K562 (cell line): Measurements from ENCODE around the gene AGPAT4. TPM values are rescaled to one million over a fixed set of nuclear protein-coding genes. Genes with fewer than 3 reads are reported as not detected.

Experiments used
- ATAC-seq: fragments of 200-7000 bp; cut with Tn5 transposase; 3 replicates; pipeline ENCODE4 v1.9.1; 2020; ENCODE audit warnings: moderate library complexity
- BruUV-seq: library from RNA; stranded (reverse); fragments of 400-500 nt; replicated peaks from 2 replicates; lab custom pipeline; 2021; lab: Mats Ljungman, UMichigan
- CTCF ChIA-PET: fragments of 300-600 bp; formaldehyde crosslinking; extraction: SDS; loops from one replicate; lab custom pipeline; 2021; ENCODE audit warnings: low intra/inter-chr PET ratio; lab: Yijun Ruan, JAX
- POLR2A ChIA-PET: fragments of 300-600, 350-650 bp; sonication (Branson Sonifier 250); formaldehyde crosslinking; extraction: SDS; loops from one replicate; lab custom pipeline; 2021; ENCODE audit warnings: antibody characterized with exemption, inconsistent platforms; lab: Yijun Ruan, JAX
- DNase-seq, 4 experiments: peaks; one replicate each; pipeline versions ENCODE4 v3.0.0 to v3.0.0-alpha.2; 2011 to 2018; ENCODE audit warnings: low spot score in 3 of 4, mixed read lengths in 3 of 4; ENCODE audit errors: extremely low read depth in 1 of 4
- FAIRE-seq: peaks from 2 replicates; lab custom pipeline; 2011; peaks lifted over from hg19 to GRCh38; lab: Jason Lieb, UNC
- H2AFZ ChIP-seq: 2 replicates; pipeline ENCODE4 v1.6.0; 2011; ENCODE audit warnings: low read depth, low read length, control low read depth, inconsistent platforms
- H3K27ac ChIP-seq: fragments of 200-600 bp; 3 replicates; pipeline ENCODE4 v1.8.0; 2011; ENCODE audit warnings: low read depth, mild to moderate bottlenecking, control low read depth, inconsistent platforms, low read length, moderate library complexity, mixed read lengths; ENCODE audit errors: extremely low read depth
- H3K27me3 ChIP-seq, 2 experiments: fragments of 300-600 bp in 1 of 2; 2 replicates in 1 of 2; 3 replicates in 1 of 2; pipeline versions ENCODE4 v1.6.0 to v1.8.0; 2011; ENCODE audit warnings: inconsistent platforms in 2 of 2, low read length in 2 of 2, mild to moderate bottlenecking in 1 of 2, mixed read lengths in 1 of 2, moderate library complexity in 1 of 2; ENCODE audit not compliant: control insufficient read depth in 2 of 2, insufficient read depth in 2 of 2
- H3K36me3 ChIP-seq: fragments of 300-600 bp; 3 replicates; pipeline ENCODE4 v1.8.0; 2011; ENCODE audit warnings: mild to moderate bottlenecking, low read length, inconsistent platforms; ENCODE audit not compliant: control insufficient read depth, insufficient read depth
- H3K4me1 ChIP-seq, 2 experiments: fragments of 200-600 bp in 1 of 2; replicated peaks in 1 of 2; 2 replicates in 1 of 2; 3 replicates in 1 of 2; pipeline versions ENCODE4 v1.5.1 to v1.8.0; 2011; ENCODE audit warnings: inconsistent platforms in 2 of 2, low read length in 2 of 2, mild to moderate bottlenecking in 1 of 2, mixed read lengths in 1 of 2, moderate library complexity in 1 of 2; ENCODE audit not compliant: control insufficient read depth in 2 of 2, insufficient read depth in 2 of 2
- H3K4me2 ChIP-seq: 2 replicates; pipeline ENCODE4 v1.6.1; 2011; ENCODE audit warnings: low read length, control low read depth, inconsistent platforms, mixed read lengths; ENCODE audit not compliant: insufficient read depth
- H3K4me3 ChIP-seq: fragments of 200-600 bp; sonication (generic), shearing (Covaris generic); 2 replicates; pipeline ENCODE4 v1.5.1; 2016; ENCODE audit warnings: control low read depth, inconsistent platforms
- H3K79me2 ChIP-seq: fragments of 200-600 bp; 3 replicates; pipeline ENCODE4 v1.8.0; 2011; ENCODE audit warnings: low read length, inconsistent platforms; ENCODE audit not compliant: control insufficient read depth, insufficient read depth
- H3K9ac ChIP-seq, 2 experiments: 2 replicates each; pipeline versions ENCODE4 v1.6.0 to v1.6.1; 2011; ENCODE audit warnings: low read depth in 2 of 2, low read length in 2 of 2, control low read depth in 1 of 2, inconsistent platforms in 1 of 2, mild to moderate bottlenecking in 1 of 2, mixed read lengths in 1 of 2; ENCODE audit not compliant: insufficient read depth in 1 of 2
- H3K9me1 ChIP-seq: one replicate; pipeline ENCODE4 v1.6.0; 2011; ENCODE audit warnings: inconsistent platforms, mild to moderate bottlenecking, low read length, moderate library complexity; ENCODE audit not compliant: control insufficient read depth, insufficient read depth
- H3K9me3 ChIP-seq: replicated peaks from 2 replicates; pipeline ENCODE4 v1.5.1; 2011; ENCODE audit warnings: low read depth, low read length, inconsistent platforms; ENCODE audit not compliant: control insufficient read depth, insufficient read depth
- H4K20me1 ChIP-seq: replicated peaks from 2 replicates; pipeline ENCODE4 v1.6.1; 2011; ENCODE audit warnings: low read length, inconsistent platforms, mixed read lengths; ENCODE audit not compliant: control insufficient read depth, insufficient read depth
- CEBPB ChIP-seq: fragments of 450-650 bp; IDR thresholded peaks from 2 replicates; pipeline ENCODE4 v1.6.1; 2016; ENCODE audit warnings: missing genetic modification characterization, missing compliant biosample characterization
- CEBPG ChIP-seq, 3 experiments: fragments of 200-800 bp in 1 of 3; sonication (Bioruptor generic) in 1 of 3; sonication (generic) in 1 of 3; formaldehyde crosslinking in 1 of 3; IDR thresholded peaks in 2 of 3; conservative IDR thresholded peaks in 1 of 3; 2 replicates each; pipeline versions ENCODE4 v1.6.1 to v1.8.0; 2016 to 2022; ENCODE audit warnings: missing compliant biosample characterization in 2 of 3, missing genetic modification characterization in 2 of 3, mild to moderate bottlenecking in 1 of 3, missing genetic modification reagents in 1 of 3
- DMBX1 ChIP-seq: fragments of 250-450 bp; sonication (Bioruptor Pico); IDR thresholded peaks from 2 replicates; pipeline ENCODE4 v1.8.0; 2022; ENCODE audit warnings: inconsistent platforms, mild to moderate bottlenecking, moderate library complexity, borderline replicate concordance
- DPF2 ChIP-seq: fragments of 450-650 bp; IDR thresholded peaks from 2 replicates; pipeline ENCODE4 v1.6.1; 2016
- KDM1A ChIP-seq, 2 experiments: fragments of 450-650 bp; IDR thresholded peaks; 2 replicates each; pipeline ENCODE4 v1.6.1; 2016; ENCODE audit warnings: mild to moderate bottlenecking in 2 of 2
- PTRF ChIP-seq: fragments of 450-650 bp; IDR thresholded peaks from 2 replicates; pipeline ENCODE4 v1.6.1; 2016; ENCODE audit warnings: mild to moderate bottlenecking, missing genetic modification characterization, missing compliant biosample characterization
- STAG1 ChIP-seq: sonication (generic); formaldehyde crosslinking; IDR thresholded peaks from 2 replicates; pipeline ENCODE4 v1.5.0; 2020; ENCODE audit warnings: missing genetic modification reagents, borderline replicate concordance
- XRCC3 ChIP-seq: fragments of 450-650 bp; IDR thresholded peaks from 2 replicates; pipeline ENCODE4 v1.6.1; 2017; ENCODE audit warnings: mild to moderate bottlenecking, moderate library complexity
- WGBS: fragments of 100-300 bp; shearing (Covaris generic); methylation state at CpG from one replicate; pipeline ENCODE4 v1.1.6; 2016; ENCODE audit warnings: low coverage, mixed read lengths; ENCODE audit not compliant: insufficient coverage; ENCODE audit errors: missing lambda C conversion rate; 5-methylcytosine and 5-hydroxymethylcytosine counted together
- in situ Hi-C: fragments of 300-500 bp; cut with MboI; formaldehyde crosslinking; loops from 4 replicates; pipeline ENCODE4 v1.15.0; 2018; ENCODE audit warnings: inconsistent platforms, mixed read lengths
- intact Hi-C: fragments of 100-400 bp; cut with micrococcal nuclease; formaldehyde crosslinking; loops from 2 replicates; pipeline ENCODE4 v1.14.2; 2022
- polyA plus RNA-seq, 8 experiments: library from polyadenylated mRNA; depleted of rRNA in 4 of 8; stranded (reverse) in 5 of 8; unstranded in 3 of 8; fragments of >200 nt; fragmentation: Nextera tagmentation in 2 of 8; fragmentation: Illumina TruSeq in 1 of 8; extraction: Ambion mirVana in 2 of 8; extraction: Trizol in 1 of 8; gene quantifications; 2 replicates each; pipeline versions ENCODE4 v1.2.1 to v1.2.3, GENCODE V29; 2011 to 2014; ENCODE audit warnings: inconsistent platforms in 1 of 8, missing spikeins in 1 of 8
- total RNA-seq, 7 experiments: library from RNA; depleted of rRNA in 6 of 7; stranded (reverse); fragments of >200 nt in 6 of 7; fragmentation: Illumina TruSeq in 2 of 7; extraction: Trizol in 2 of 7; gene quantifications; 2 replicates each; pipeline versions ENCODE4 v1.2.1 to v1.2.3, GENCODE V29; 2011 to 2021; ENCODE audit warnings: low replicate concordance in 1 of 7
- TF ChIP-seq, protein P1 (sequence below): sonication (generic); formaldehyde crosslinking; IDR thresholded peaks from 2 replicates; pipeline ENCODE4 v1.8.1; 2023; ENCODE audit warnings: mild to moderate bottlenecking, missing genetic modification reagents, moderate library complexity
- TF ChIP-seq, protein P2 (sequence below): fragments of 450-650 bp; IDR thresholded peaks from 2 replicates; pipeline ENCODE4 v1.6.1; 2016; ENCODE audit warnings: antibody characterized with exemption
- TF ChIP-seq, protein P3 (sequence below): fragments of 250-450 bp; sonication (Bioruptor Pico); IDR thresholded peaks from 2 replicates; pipeline ENCODE4 v1.8.0; 2021; ENCODE audit warnings: borderline replicate concordance, mild to moderate bottlenecking, moderate library complexity; ENCODE audit not compliant: poor library complexity, severe bottlenecking

Gene AGPAT4
- total and polyA plus RNA-seq, 9 of the 15 experiments (the other 6 are each of a cell fraction or from before 2014, with no cell fraction given), result 2.2 to 15.0 (median 5.7) TPM

DNA sequence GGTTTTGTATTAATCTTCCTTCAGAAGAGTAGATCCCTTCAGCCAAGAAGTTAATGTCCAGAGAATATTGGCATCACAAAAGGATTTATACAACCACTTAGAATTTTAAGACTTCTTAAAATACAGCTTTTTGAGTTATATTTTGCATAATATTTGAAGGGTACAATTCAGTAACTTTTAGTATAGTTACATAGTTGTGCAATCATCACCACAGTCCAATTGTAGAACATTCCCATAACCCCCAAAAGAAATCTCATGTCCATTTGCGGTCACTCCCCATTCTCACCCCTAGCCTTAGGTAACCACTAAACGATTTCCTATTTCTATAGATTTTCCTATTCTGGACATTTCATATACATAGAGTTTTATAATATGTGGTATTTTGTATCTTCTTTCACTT lies 155.9 kb downstream of the AGPAT4 start:
- in situ Hi-C loops (no loop called here), intact Hi-C loops (no loop called here)
- ChIA-PET CTCF (no interaction called here), POLR2A (no interaction called here)
- BruUV-seq, result no TSS peak
- Histone ChIP-seq H3K4me2 (no peak overlapping the region), H3K9me1 (no peaks in the 10 kb centered on the region), H3K4me1 (no peaks in the 10 kb centered on the region; a peak in 1 of 5 replicates), H3K36me3 (peaks cover 82% of the 10 kb centered on the region), H3K4me3 (no peak overlapping the region), H3K27ac (no peak overlapping the region), H2AFZ (no peak overlapping the region), H3K27me3 (no peaks in the 10 kb centered on the region), H3K9ac (no peak overlapping the region), H3K79me2 (no peaks in the 10 kb centered on the region), H3K9me3 (peaks cover 3% of the 10 kb centered on the region; the same call in 1 of the 2 replicates), H4K20me1 (no peaks in the 10 kb centered on the region)
- no peak for TF ChIP-seq CEBPG (CRISPR knock-in tag; IDR thresholded peaks at IDR 0.05)
- peak in 1 of 2 experiments; percentile 69; a peak in 2 of 4 replicates for TF ChIP-seq CEBPG (tag; conservative IDR thresholded peaks at IDR 0.05 in 1 of 2, IDR thresholded peaks at IDR 0.05 in 1 of 2)
- peak; percentile 73 for TF ChIP-seq CEBPB (tag)
- TF ChIP-seq, protein P1, sequence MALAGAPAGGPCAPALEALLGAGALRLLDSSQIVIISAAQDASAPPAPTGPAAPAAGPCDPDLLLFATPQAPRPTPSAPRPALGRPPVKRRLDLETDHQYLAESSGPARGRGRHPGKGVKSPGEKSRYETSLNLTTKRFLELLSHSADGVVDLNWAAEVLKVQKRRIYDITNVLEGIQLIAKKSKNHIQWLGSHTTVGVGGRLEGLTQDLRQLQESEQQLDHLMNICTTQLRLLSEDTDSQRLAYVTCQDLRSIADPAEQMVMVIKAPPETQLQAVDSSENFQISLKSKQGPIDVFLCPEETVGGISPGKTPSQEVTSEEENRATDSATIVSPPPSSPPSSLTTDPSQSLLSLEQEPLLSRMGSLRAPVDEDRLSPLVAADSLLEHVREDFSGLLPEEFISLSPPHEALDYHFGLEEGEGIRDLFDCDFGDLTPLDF (CRISPR knock-in tag), result no peak
- FAIRE-seq, result no peak
- no peak for ATAC-seq
- WGBS, result 86% methylated on average over 2 of the region's 2 CpGs
- DNase-seq, result no peak

DNA sequence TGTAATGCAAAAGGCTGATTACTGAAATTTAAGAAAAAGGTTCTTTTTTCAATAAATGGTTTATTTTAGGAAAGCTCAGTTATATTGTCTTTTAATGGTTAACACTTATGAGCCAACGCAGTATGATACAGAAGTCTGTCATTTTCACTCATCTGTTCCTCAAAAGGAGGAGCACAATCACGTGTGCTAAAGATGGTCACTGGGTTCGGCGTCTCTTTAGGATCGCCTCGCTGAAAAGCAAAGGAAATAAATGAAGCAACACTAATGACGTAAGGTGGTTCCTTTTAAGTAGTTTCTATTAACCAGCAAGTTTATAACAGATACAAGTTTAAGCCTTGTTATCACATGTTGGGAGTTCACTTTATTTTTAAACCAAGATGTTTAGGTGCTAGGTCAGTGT lies 156.6 kb downstream of the AGPAT4 start:
- H3K4me2 ChIP-seq, result no peak overlapping the region
- H3K9me1 ChIP-seq, result no peaks in the 10 kb centered on the region
- POLR2A ChIA-PET, result no interaction called here
- no peak overlapping the region for H3K4me3 ChIP-seq
- BruUV-seq, result no TSS peak
- H3K27ac ChIP-seq, result no peak overlapping the region
- H3K27me3 ChIP-seq, result no peaks in the 10 kb centered on the region
- H3K9ac ChIP-seq, result no peak overlapping the region
- in situ Hi-C loops (no loop called here), intact Hi-C loops (no loop called here)
- no peak overlapping the region for H2AFZ ChIP-seq
- no peaks in the 10 kb centered on the region; a peak in 1 of 5 replicates for H3K4me1 ChIP-seq
- H3K9me3 ChIP-seq, result no peaks in the 10 kb centered on the region; the same call in 1 of the 2 replicates
- no peaks in the 10 kb centered on the region for H4K20me1 ChIP-seq
- DNase-seq (no peak), ATAC-seq (no peak), FAIRE-seq (no peak)
- no peaks in the 10 kb centered on the region for H3K79me2 ChIP-seq
- H3K36me3 ChIP-seq, result peaks cover 89% of the 10 kb centered on the region
- CTCF ChIA-PET, result interaction anchor here (0.6 kb wide), 1 partner anchor 239 kb away, joined by 4 read pairs; no protein-coding TSS in a partner anchor
- 89% methylated on average over 7 of the region's 7 CpGs for WGBS
- TF ChIP-seq KDM1A (IDR thresholded peaks at IDR 0.05) (no peak), XRCC3 (no peak), DMBX1 (CRISPR knock-in tag) (no peak), DPF2 (no peak), STAG1 (CRISPR knock-in tag) (no peak), PTRF (no peak)
- TF ChIP-seq, protein P2, sequence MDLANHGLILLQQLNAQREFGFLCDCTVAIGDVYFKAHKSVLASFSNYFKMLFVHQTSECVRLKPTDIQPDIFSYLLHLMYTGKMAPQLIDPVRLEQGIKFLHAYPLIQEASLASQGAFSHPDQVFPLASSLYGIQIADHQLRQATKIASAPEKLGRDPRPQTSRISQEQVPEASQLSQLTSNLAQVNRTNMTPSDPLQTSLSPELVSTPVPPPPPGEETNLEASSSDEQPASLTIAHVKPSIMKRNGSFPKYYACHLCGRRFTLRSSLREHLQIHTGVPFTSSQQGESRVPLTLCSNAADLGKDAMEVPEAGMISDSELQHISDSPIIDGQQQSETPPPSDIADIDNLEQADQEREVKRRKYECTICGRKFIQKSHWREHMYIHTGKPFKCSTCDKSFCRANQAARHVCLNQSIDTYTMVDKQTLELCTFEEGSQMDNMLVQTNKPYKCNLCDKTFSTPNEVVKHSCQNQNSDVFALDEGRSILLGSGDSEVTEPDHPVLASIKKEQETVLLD, result no peak
- TF ChIP-seq, protein P3, sequence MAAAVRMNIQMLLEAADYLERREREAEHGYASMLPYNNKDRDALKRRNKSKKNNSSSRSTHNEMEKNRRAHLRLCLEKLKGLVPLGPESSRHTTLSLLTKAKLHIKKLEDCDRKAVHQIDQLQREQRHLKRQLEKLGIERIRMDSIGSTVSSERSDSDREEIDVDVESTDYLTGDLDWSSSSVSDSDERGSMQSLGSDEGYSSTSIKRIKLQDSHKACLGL (CRISPR knock-in tag), result no peak
